Heart left ventricle (tissue), 16 donors: ENCODE results near the gene OTOA. TPM values are rescaled to one million over a fixed set of nuclear protein-coding genes. Genes with fewer than 3 reads are reported as not detected.
A peak's percentile ranks its signal among the peaks of the same experiment; 100 is the strongest.
"Not testable (repeated sequence)": the region's sequence is repeated elsewhere in the genome, so short reads cannot be mapped to it uniquely, and the experiment has no call there.

ENCODE experiments used
- ATAC-seq, 4 donors: fragments of 200-7000 bp; cut with Tn5 transposase; one replicate each; pipeline ENCODE4 v1.9.1; 2020 to 2022; ENCODE audit warnings: moderate library complexity in 4 of 4, mild to moderate bottlenecking in 3 of 4, moderate number of reproducible peaks in 1 of 4
- DNase-seq, 5 donors: peaks; one replicate each; pipeline ENCODE4 v3.0.0-alpha.2; 2020
- H3K27ac ChIP-seq, 12 donors: fragments of 200-600 bp; sonication (generic) in 4 of 12; one replicate each; pipeline versions ENCODE4 v1.5.0 to v1.8.0; 2016 to 2022; ENCODE audit warnings: mild to moderate bottlenecking in 2 of 12
- H3K27me3 ChIP-seq, 9 donors: fragments of 200-600 bp; sonication (generic) in 2 of 9; one replicate each; pipeline versions ENCODE4 v1.5.1 to v1.8.0; 2016 to 2022; ENCODE audit warnings: mild to moderate bottlenecking in 3 of 9
- H3K36me3 ChIP-seq, 9 donors: fragments of 200-600 bp; sonication (generic) in 2 of 9; one replicate each; pipeline versions ENCODE4 v1.5.0 to v1.8.0; 2018 to 2022; ENCODE audit warnings: mild to moderate bottlenecking in 2 of 9
- H3K4me1 ChIP-seq, 12 donors: fragments of 200-600 bp; sonication (generic) in 4 of 12; one replicate each; pipeline versions ENCODE4 v1.5.0 to v1.8.0; 2016 to 2022; ENCODE audit warnings: mild to moderate bottlenecking in 3 of 12
- H3K4me3 ChIP-seq, 12 donors: fragments of 200-600 bp; sonication (generic) in 4 of 12; one replicate each; pipeline versions ENCODE4 v1.5.0 to v1.8.0; 2017 to 2022; ENCODE audit warnings: mild to moderate bottlenecking in 9 of 12, moderate library complexity in 4 of 12
- H3K9me3 ChIP-seq, 12 donors: fragments of 200-600 bp; sonication (generic) in 4 of 12; one replicate each; pipeline versions ENCODE4 v1.5.0 to v1.8.0; 2016 to 2022; ENCODE audit warnings: mild to moderate bottlenecking in 1 of 12
- CTCF ChIP-seq, 12 donors: fragments of 200-600 bp; sonication (generic) in 4 of 12; IDR thresholded peaks; one replicate each; pipeline versions ENCODE4 v1.5.0 to v1.8.0; 2018 to 2022; ENCODE audit warnings: antibody characterized with exemption in 12 of 12, mild to moderate bottlenecking in 5 of 12
- POLR2A ChIP-seq, 2 donors: fragments of 450-650 bp; IDR thresholded peaks; one replicate each; pipeline ENCODE4 v1.6.1; 2017; ENCODE audit warnings: antibody characterized with exemption in 2 of 2, mild to moderate bottlenecking in 2 of 2, moderate library complexity in 2 of 2
- WGBS, 4 donors: extraction: QIAGEN DNeasy Blood & Tissue Kit in 2 of 4; methylation state at CpG; one replicate each; pipeline versions ENCODE4 v1.1.5 to v1.1.7; 2013 to 2018; 5-methylcytosine and 5-hydroxymethylcytosine counted together
- intact Hi-C, 10 donors: fragments of 100-400 bp; cut with DNase I; formaldehyde crosslinking; loops; one replicate each; pipeline versions ENCODE4 v1.11.1 to v1.14.2; 2022
- polyA plus RNA-seq, 2 donors: library from polyadenylated mRNA; stranded (reverse); fragments of 200-250 nt; gene quantifications; one replicate each; pipeline ENCODE4 v1.2.3, GENCODE V29; 2013
- total RNA-seq, 9 donors: library from RNA; depleted of rRNA in 2 of 9; stranded (reverse); fragments of >200 nt in 2 of 9; fragmentation: NEBNext Ultra II Directional in 3 of 9; extraction: Animal tissue kit (Norgen Biotek cat#: 25700) in 3 of 9; gene quantifications; one replicate each; pipeline versions ENCODE4 v1.1.0 to v1.2.4, GENCODE V29; 2016 to 2023
- donor health status: ischemic (EF 13 %, LVEDD 7.1; RV severe dilation, severe dysfunction).
- donor health status: healthy with polysubstance abuse.
- donor health status: DM: no; HTN: yes; CAD: no.
- donor health status: DM: no; HTN: no; CAD: no.
- donor health status: ischemic (EF 25% LVEDD 6.9; RV normal size, moderate dysfunction).
- donor health status: ischemic (EF 25% LVEDD 5.7; RV mildly dilated, moderate dysfunction).
- donor health status: healthy.
- donor health status: DM: yes; HTN: yes; CAD: no.
- donor health status: ischemic (EF 35%, LVEDD 5.7; RV mildly dilated, moderate dysfunction).
- donor health status: nonischemic (EF 11% LVEDD 7.7; RV severe dilation, severe dysfunction).
- donor health status: DM: yes; HTN: yes; CAD: no.
- donor health status: PGD.
- donor health status: ischemic (EF 29% LVEDD 5.4; RV normal size, mild dysfunction).
- donor health status: nonischemic (EF 23%, LVEDD 6.1; RV moderate dilation, normal function).

OTOA gene
- total and polyA plus RNA-seq, 11 donors, result 0.03 to 0.41 (median 0.27) TPM; not detected in 7

GRCh38 chr16:21723532-21723931 is 59.8 kb downstream of the OTOA start:
- WGBS, 4 donors, result 69 to 78% (median 77%) methylated on average over 2 of the region's 2 CpGs
- intact Hi-C loops, result no loop called here

GRCh38 chr16:21727344-21727743 is 63.6 kb downstream of the OTOA start:
- Histone ChIP-seq H3K27ac (no peak overlapping the region), H3K27me3 (no peaks in the 10 kb centered on the region), H3K4me3 (no peak overlapping the region), H3K4me1 (no peaks in the 10 kb centered on the region), H3K36me3 (no peaks in the 10 kb centered on the region), H3K9me3 (no peaks in the 10 kb centered on the region)
- TF ChIP-seq CTCF (IDR thresholded peaks at IDR 0.05) (no peak), POLR2A (IDR thresholded peaks at IDR 0.05) (no peak)
- intact Hi-C loops, result no loop called here
- DNase-seq, result no peak
- no peak for ATAC-seq
- WGBS, 4 donors, result 90 to 95% (median 91%) methylated on average over 3 of the region's 3 CpGs

More at GRCh38 chr16:21723532-21723931, 59.8 kb downstream of the OTOA start:
- no peak overlapping the region for H3K27ac ChIP-seq
- H3K4me3 ChIP-seq, result no peak overlapping the region
- no peak for ATAC-seq
- no peaks in the 10 kb centered on the region for H3K4me1 ChIP-seq
- H3K27me3 ChIP-seq, result no peaks in the 10 kb centered on the region
- no peak for TF ChIP-seq POLR2A (IDR thresholded peaks at IDR 0.05)
- no peak for TF ChIP-seq CTCF (IDR thresholded peaks at IDR 0.05)
- no peak for DNase-seq
- no peaks in the 10 kb centered on the region for H3K9me3 ChIP-seq
- no peaks in the 10 kb centered on the region for H3K36me3 ChIP-seq

GRCh38 chr16:21731233-21731632 is 67.5 kb downstream of the OTOA start:
- H3K4me1 ChIP-seq, H3K36me3 ChIP-seq, H3K27me3 ChIP-seq, intact Hi-C loops, ATAC-seq, DNase-seq, H3K27ac ChIP-seq, H3K4me3 ChIP-seq, H3K9me3 ChIP-seq: not testable (repeated sequence)
- 70 to 76% (median 73%) methylated on average over 4 of the region's 4 CpGs for WGBS, 4 donors

GRCh38 chr16:21740637-21741036 is 76.9 kb downstream of the OTOA start:
- H3K9me3 ChIP-seq, H3K27ac ChIP-seq, DNase-seq, H3K4me1 ChIP-seq, H3K36me3 ChIP-seq, H3K27me3 ChIP-seq, H3K4me3 ChIP-seq, intact Hi-C loops, ATAC-seq: not testable (repeated sequence)
- no CpG with 5 or more reads among the region's 7 CpGs for WGBS, 4 donors

- H3K36me3 ChIP-seq, H3K4me3 ChIP-seq, H3K27ac ChIP-seq, DNase-seq, H3K4me1 ChIP-seq, intact Hi-C loops, H3K27me3 ChIP-seq, H3K9me3 ChIP-seq: not testable (repeated sequence)
- peak in 3 of 4 donors; percentile 36 to 63 (median 54) for ATAC-seq
- 44 to 63% (median 55%) methylated on average over 5 to 6 of the region's 12 CpGs for WGBS, 4 donors
Measured at GRCh38 chr16:21756192-21757079, 92.7 kb downstream of the OTOA start.

- H3K4me3 ChIP-seq, H3K36me3 ChIP-seq, DNase-seq, H3K9me3 ChIP-seq, H3K27me3 ChIP-seq, H3K27ac ChIP-seq, intact Hi-C loops, H3K4me1 ChIP-seq: not testable (repeated sequence)
- ATAC-seq, result peak; percentile 75 to 98 (median 96)
- 54 to 73% (median 54%) methylated on average over 3 of the region's 31 CpGs; no CpG with 5 or more reads in 1 of the 4 donors for WGBS, 4 donors
Measured at GRCh38 chr16:21757080-21757671, 93.4 kb downstream of the OTOA start.

- H3K9me3 ChIP-seq, H3K27ac ChIP-seq, ATAC-seq, DNase-seq, H3K36me3 ChIP-seq, H3K4me3 ChIP-seq, H3K27me3 ChIP-seq, intact Hi-C loops: not testable (repeated sequence)
- H3K4me1 ChIP-seq, result peaks cover 0 to 10% (median 4%) of the 10 kb centered on the region in 12 donors
- WGBS, 4 donors, result 91 to 100% (median 94%) methylated on average over 1 of the region's 2 CpGs
Measured at GRCh38 chr16:21768280-21768679, 104.5 kb downstream of the OTOA start.

GRCh38 chr16:21768810-21769209 is 105.0 kb downstream of the OTOA start:
- H3K4me1 ChIP-seq, result peaks cover 0 to 14% (median 4%) of the 10 kb centered on the region in 12 donors
- intact Hi-C loops, H3K36me3 ChIP-seq, ATAC-seq, DNase-seq, H3K9me3 ChIP-seq, H3K27me3 ChIP-seq, H3K4me3 ChIP-seq, H3K27ac ChIP-seq: not testable (repeated sequence)
- WGBS, 4 donors, result no CpG with 5 or more reads among the region's 5 CpGs

GRCh38 chr16:21769284-21769683 is 105.5 kb downstream of the OTOA start:
- DNase-seq, ATAC-seq, H3K36me3 ChIP-seq, intact Hi-C loops, H3K27me3 ChIP-seq, H3K4me3 ChIP-seq, H3K27ac ChIP-seq, H3K9me3 ChIP-seq: not testable (repeated sequence)
- 59 to 93% (median 75%) methylated on average over 2 of the region's 2 CpGs for WGBS, 4 donors
- H3K4me1 ChIP-seq, result peaks cover 0 to 14% (median 4%) of the 10 kb centered on the region in 12 donors
